GM21529 (cell line): Measurements from ENCODE around the gene SUB1.
A peak's percentile ranks its signal among the peaks of the same experiment; 100 is the strongest.
"Not testable (repeated sequence)": the region's sequence is repeated elsewhere in the genome, so short reads cannot be mapped to it uniquely, and the experiment has no call there.

ENCODE experiments used
- ATAC-seq: cut with Tn5 transposase; IDR thresholded peaks from one replicate; pipeline ENCODE4 v1.9.1; 2021; ENCODE audit not compliant: unreplicated experiment

The SUB1 gene

GRCh38 chr5:32598260-32598937, 13.0 kb downstream of the SUB1 start:
- no peak for ATAC-seq

GRCh38 chr5:32598997-32599549, 13.7 kb downstream of the SUB1 start:
- no peak for ATAC-seq

GRCh38 chr5:32600054-32600622, 14.8 kb downstream of the SUB1 start:
- no peak for ATAC-seq

GRCh38 chr5:32601623-32602295, 16.4 kb downstream of the SUB1 start:
- ATAC-seq = no peak

- ATAC-seq = no peak
Observed at GRCh38 chr5:32602906-32603305, 17.5 kb downstream of the SUB1 start.

- ATAC-seq = no peak
Observed at GRCh38 chr5:32604800-32605765, 19.7 kb downstream of the SUB1 start.

- no peak for ATAC-seq
Observed at GRCh38 chr5:32605766-32606152, 20.4 kb downstream of the SUB1 start.

GRCh38 chr5:32612134-32612888, 27.0 kb downstream of the SUB1 start:
- no peak for ATAC-seq

GRCh38 chr5:32613050-32613672, 27.8 kb downstream of the SUB1 start:
- peak; percentile 75 for ATAC-seq

GRCh38 chr5:32615236-32615635, 29.9 kb downstream of the SUB1 start:
- no peak for ATAC-seq

GRCh38 chr5:32618962-32619361, 33.6 kb downstream of the SUB1 start:
- ATAC-seq = no peak

GRCh38 chr5:32621256-32621655, 35.9 kb downstream of the SUB1 start:
- no peak for ATAC-seq

GRCh38 chr5:32625106-32625505, 39.7 kb downstream of the SUB1 start:
- ATAC-seq = no peak

- no peak for ATAC-seq
Observed at GRCh38 chr5:32625547-32625946, 40.2 kb downstream of the SUB1 start.

- no peak for ATAC-seq
Observed at GRCh38 chr5:32627219-32627870, 42.0 kb downstream of the SUB1 start.

GRCh38 chr5:32628049-32628844, 42.9 kb downstream of the SUB1 start:
- no peak for ATAC-seq

- ATAC-seq = no peak
Observed at GRCh38 chr5:32630867-32631491, 45.6 kb downstream of the SUB1 start.

GRCh38 chr5:32633017-32633416, 47.7 kb downstream of the SUB1 start:
- ATAC-seq = not testable (repeated sequence)
